CD4-positive, alpha-beta T cell treated with Interferon gamma for 1 hour (primary cell): ENCODE results near the gene TJP1.

Source experiments
- DNase-seq: peaks from one replicate; pipeline ENCODE4 v3.0.0-alpha.2; 2020

TJP1 gene

DNA sequence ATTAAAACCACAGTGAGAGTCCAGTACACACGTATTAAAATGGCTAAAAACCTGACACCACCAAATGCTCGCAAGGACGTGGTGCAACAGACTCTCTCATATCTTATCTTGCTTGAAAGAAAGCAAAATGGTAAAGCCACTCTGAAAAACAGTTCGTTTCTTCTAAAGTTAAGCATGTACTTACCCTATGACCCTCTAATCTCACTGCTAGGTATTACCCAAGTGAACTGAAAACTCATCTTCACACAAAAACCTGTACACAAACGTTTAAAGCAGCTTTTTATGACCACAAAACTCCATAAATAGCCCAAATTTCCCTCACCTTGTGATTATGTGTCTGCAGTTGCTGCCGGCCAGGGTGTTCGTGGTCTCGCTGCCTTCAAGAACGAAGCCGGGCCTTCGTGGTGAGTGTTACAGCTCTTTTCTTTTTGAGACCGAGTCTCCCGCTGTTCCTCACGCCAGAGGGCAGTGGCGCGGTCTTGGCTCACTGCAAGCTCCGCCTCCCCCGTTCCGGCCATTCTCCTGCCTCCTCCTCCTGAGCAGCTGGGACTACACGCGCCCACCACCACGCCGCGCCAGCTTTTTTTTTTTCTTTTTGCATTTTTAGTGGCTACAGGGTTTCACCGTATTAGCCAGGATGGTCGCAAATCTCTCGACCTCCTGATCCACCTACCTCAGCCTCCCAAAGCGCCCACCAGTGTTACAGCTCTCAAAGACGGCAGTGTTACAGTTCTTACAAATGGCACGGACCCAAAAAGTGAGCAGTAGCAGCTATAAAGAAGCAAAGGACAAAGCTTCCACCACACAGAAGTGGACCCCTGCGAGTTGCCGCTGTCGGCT, 165.4 kb downstream of the TJP1 start:
- no peak for DNase-seq

DNA sequence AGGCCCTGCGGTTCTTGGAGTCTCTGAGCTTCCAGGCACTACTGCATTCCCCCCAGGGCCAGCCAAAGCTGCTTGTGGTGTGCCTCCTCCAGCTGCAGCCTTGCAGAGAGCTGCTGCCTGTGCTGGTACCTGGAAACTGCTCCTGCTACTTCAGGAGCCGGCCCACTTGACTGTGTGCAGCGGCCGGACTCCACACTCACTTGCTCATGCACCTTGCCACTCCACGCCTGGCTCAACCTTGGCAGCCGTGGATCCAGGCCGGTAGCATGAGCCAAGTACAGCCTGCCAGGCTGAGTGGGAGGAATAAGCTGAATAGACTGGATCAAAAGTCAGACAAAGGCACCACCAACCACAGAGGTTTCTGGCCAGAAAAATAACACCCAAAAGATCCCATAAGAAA, 169.7 kb downstream of the TJP1 start:
- no peak for DNase-seq

DNA sequence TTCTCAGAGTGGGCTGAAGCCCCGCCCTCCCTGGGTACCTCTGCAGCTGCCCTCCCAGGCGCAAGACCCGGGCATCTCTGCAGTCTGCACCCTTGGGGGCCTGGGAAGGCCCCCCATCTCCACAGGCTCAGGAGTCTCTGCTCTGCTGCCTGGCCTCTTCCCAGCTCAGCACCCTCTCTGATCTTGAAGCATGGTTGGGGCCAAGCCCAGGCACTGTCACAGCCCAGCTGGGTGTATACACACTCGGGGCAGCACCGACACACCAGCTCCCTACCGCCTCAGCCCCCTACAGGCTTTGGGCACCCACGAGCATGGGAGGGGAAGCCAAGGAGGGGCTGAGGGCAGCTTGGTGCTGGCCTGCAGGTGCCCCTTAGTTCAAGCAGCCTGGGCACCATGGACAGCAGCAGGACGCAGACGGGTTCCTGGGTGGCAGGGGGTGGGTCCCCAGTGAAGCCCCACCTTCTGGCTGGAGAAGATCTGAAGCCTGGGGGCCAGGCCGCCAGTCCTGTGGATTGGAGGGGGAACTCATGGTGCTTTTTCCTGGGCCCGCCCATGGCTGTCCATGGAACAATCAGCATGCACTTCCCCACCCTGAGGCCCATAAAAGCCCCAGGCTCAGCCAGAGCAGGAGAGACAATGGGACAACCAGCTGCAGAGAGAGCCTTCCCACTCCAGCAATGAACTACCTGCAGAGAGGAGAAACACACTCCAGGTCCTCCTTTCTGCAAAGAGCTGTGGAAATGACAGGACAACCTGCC, 170.6 kb downstream of the TJP1 start:
- DNase-seq: no peak
